HG03039 (cell line): ENCODE results near the gene SCGB3A2.
"Not testable (repeated sequence)": the region's sequence is repeated elsewhere in the genome, so short reads cannot be mapped to it uniquely, and the experiment has no call there.

ENCODE experiments used
- ATAC-seq: cut with Tn5 transposase; IDR thresholded peaks from one replicate; pipeline ENCODE4 v1.9.1; 2021; ENCODE audit warnings: mild to moderate bottlenecking, moderate library complexity; ENCODE audit not compliant: unreplicated experiment

SCGB3A2 gene

DNA sequence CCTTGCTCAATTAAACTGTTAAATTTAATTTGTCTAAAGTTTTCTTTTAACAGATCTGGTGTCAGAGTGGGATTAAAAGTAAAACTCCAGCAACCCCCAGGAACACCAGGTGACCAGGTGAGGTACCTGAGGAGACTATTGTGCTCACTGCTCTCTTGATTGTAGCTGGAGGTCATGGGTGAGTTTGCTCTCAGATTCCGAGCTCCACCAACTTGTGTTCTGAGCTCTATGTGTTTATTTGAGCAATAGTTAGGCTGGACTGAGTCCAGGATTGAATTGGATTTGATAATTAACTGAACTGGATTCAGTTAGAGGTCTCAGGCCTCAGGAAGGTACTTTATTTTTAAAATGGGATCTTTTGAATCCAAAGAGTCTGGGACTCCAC, 17.9 kb upstream of the SCGB3A2 start:
- ATAC-seq, result no peak

DNA sequence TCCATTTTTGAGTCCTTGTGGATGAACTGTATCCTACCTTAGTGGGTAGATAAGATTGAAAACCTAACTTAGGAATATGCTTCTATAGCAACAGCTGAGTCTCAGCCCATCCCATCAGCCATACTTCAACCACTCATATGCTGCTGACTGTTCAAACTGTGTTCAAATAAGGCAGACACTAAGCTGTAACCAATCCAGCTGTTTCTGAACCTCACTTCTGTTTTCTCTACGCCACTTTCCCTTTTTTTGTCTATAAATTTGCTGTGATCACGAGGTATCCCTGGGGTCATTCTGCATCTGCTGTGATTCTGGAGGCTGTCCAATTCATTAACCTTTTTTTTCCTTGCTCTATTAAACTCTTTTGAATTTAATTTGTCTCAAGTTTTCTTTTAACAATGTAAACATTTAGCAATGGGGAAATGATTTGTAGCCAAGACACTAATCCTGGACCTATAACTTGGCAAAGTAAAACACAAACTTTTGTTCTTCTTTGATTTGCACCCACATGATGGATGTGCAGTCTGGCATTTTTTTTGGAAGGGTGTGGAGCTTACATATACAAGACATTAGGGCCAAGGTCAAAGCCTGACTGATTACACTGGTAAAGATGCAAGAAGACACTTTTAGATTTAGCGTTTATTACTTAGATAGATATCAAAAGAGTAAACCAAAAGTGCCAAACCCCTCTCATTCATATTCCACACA, 14.9 kb upstream of the SCGB3A2 start:
- ATAC-seq, result no peak

DNA sequence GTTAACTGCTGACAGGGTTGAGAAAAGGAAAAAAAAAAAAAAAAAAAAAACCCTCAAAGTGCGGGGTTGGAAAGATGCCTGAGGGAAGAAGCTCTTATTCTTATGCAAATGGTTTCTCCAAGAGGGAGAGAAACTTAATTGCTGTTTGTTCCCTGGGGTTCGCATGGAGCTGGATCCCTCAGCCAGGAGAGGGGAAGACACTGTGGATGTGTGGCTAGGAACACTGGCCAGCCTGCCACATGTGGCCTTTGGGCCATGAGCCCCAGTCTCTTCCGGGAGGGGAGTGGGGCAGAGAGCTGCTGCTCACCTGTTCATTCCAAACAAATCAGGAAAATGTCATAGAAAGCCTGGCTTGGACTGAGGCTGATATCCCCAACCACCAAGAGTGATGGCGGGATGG, 9.4 kb upstream of the SCGB3A2 start:
- ATAC-seq, result no peak

DNA sequence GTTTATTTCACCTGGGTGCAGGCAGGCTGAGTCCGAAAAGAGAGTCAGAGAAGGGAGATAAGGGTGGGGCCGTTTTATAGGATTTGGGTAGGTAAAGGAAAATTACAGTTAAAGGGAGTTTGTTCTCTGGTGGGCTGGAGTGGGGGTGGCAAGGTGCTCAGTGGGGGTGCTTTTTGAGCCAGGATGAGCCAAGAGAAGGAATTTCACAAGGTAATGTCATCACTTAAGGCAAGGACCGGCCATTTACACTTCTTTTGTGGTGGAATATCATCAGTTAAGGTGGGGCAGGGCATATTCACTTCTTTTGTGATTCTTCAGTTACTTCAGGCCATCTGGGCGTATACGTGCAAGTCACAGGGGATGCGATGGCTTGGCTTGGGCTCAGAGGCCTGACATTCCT, 8.6 kb upstream of the SCGB3A2 start:
- not testable (repeated sequence) for ATAC-seq

DNA sequence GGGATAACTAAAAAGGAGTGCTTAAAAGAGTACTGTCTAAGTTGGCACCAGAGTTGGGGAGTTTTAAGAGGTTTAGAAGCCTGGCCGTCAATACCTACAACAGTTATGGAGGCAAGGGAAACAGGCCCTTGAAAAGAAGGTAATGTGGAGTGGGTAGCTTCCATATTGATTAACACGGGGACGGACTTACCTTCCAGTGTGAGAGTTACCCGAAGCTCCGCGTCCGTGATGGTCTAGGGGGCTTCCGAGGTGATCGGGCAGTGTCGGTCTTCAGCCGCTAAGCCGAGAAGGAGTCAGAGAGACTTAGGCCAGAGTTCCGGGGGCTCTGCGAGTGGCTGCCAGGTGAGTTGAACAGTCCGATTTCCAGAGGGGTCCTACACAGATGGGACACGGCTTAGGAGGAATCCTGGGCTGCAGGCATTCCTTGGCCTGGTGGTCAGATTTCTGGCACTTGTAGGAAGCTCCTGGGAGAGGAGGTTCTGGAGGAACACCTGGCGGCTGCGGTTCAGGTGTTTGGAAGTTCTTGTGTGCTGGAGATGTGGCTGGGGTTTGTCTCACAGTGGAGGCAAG, 6.4 kb upstream of the SCGB3A2 start:
- not testable (repeated sequence) for ATAC-seq

DNA sequence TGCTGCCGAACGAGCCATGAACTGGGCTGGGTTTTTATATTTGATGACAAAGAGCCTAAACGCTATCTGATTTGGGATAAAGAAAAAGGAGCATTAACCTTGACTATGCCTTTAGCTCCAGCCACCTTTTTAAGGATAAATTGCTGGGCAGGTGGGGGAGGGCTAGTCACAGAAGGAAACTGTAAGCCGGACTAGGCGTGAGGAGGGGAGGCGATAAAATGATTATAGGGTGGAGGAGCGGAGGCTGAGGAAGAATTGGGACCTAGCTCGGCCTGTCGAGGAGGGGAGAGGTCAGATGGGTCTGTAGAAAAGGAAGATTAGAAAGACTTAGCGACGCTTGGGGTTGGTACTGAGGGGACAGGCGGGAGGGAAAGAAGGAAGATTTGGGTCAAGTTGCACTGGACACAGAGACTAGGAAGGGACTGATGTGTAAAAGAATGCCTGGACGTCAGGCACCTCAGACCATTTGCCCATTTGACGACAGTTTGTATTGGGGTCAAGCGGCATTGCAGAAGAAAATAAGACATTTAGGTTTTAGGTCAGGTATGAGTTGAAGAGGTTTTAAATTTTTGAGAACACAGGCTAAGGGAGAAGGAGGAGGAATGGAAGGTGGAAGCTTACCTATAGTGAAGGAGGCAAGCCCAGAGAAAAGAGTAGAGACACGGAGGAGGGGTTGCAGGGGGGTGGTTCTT, 5.6 kb upstream of the SCGB3A2 start:
- ATAC-seq, result not testable (repeated sequence)

DNA sequence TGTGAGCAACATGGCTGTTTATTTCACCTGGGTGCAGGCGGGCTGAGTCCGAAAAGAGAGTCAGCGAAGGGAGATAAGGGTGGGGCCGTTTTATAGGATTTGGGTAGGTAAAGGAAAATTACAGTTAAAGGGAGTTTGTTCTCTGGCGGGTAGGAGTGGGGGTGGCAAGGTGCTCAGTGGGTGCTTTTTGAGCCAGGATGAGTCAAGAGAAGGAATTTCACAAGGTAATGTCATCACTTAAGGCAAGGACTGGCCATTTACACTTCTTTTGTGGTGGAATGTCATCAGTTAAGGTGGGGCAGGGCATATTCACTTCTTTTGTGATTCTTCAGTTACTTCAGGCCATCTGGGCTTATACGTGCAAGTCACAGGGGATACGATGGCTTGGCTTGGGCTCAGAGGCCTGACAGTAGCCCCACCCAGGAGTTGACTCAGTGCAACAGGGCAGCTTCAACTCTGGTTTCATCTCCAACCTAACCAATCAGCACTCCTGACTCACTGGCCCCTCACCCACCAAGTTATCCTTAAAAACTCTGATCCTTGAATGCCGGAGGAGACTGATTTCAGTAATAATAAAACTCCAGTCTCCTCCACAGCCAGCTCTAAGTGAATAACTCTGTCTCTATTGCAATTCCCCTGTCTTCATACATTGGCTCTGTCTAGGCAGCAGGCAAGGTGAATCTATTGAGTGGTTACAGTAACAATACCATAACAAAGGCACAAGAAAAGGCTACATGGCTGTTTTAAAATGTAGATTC, 4.2 kb upstream of the SCGB3A2 start:
- ATAC-seq, result not testable (repeated sequence)

DNA sequence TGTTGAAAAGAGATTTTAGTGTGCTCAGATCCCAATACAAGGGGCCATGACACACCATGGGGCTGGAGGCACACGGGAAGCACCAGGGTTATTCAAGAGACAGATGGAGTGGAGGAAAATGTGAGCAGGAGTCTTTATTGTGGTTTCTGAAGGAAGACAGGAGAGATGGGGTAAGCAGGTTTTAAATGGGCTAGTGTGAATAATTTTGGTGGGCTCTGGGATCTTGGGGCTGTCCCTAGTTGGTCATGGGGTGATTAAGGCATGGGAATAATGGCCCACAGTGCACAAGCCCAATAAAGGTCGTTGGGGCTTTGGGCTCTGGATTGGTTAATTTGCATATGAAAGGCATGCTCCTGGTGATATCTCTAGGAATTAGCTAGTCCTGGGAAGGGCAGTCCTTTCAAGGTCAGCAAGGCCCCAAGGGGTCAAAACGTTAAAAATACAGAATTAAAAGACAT, 3.6 kb upstream of the SCGB3A2 start:
- ATAC-seq, result no peak

DNA sequence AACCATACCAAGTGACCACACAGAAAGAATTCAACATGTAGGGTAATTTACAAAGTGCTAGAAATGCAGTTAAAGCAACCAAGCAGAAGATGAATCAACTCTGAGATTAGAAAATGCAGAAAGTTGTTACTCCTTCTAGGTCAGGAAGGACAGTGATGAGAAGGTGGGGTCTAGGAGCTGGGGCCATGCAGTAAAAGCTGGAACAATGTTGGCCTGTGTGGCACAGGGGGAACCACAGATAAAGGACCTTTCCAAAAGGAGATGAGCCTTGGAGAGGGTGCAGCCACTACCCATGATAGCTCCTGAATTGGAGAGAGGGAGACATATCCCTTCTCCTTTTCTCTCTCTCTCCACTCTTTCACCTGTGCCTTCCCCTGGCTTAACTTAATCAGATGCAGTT, 2.4 kb upstream of the SCGB3A2 start:
- no peak for ATAC-seq

DNA sequence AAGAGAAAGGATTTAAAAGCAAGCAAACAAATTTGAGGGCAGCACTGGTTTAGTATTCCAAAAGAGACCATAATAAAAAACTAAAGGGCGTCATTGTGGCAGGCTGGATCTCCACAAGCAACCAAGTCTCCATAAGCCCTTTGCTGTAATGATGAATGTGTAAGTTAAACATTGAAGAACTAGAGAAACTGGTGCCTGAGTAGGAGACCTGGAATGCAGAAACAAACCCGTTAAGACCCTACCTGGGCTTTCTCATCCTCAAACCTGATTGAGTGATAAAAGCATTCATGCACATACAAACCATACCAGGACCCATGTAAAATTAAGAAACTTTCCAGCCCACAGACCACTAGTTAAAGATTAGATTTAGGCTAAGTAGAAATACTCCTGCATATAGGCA, 1.9 kb upstream of the SCGB3A2 start:
- ATAC-seq, result no peak

DNA sequence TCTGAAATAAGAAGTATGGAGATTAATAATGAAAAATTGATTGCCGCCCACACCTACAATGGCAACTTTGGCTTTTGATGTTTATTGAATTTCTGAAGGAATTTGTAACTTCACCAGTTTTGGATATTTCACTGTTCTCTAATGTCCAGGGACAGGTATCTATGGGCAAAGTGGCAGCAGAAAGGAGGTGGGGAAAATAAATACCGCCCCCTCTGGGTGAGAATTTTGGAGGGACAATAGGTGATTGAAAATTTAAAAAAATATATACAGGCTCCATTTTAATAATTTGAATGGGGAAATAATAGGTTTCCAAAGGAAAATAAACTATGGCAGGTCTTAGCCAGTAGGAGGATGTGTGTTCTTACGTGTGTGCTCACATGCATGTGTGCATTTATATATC, 1.3 kb downstream of the SCGB3A2 start:
- no peak for ATAC-seq

DNA sequence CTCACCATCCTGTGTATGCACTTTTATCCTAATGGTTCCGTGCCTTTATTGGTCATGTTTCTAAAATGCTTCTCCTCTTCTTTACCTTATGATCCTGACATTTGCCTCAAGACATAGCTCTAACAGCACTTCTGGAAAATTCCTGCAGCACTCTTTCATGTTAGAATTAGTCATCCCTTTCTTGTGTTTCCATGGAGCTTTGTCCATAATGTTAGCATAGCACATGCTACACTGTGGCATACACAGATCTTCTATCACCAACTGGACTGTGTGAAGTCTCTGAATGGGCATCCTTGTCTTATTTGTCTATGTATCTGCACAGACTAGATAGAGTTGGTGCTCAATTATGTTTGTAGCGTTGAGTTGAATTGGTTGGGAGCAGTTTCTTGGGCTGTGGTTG, 2.0 kb downstream of the SCGB3A2 start:
- ATAC-seq, result no peak

DNA sequence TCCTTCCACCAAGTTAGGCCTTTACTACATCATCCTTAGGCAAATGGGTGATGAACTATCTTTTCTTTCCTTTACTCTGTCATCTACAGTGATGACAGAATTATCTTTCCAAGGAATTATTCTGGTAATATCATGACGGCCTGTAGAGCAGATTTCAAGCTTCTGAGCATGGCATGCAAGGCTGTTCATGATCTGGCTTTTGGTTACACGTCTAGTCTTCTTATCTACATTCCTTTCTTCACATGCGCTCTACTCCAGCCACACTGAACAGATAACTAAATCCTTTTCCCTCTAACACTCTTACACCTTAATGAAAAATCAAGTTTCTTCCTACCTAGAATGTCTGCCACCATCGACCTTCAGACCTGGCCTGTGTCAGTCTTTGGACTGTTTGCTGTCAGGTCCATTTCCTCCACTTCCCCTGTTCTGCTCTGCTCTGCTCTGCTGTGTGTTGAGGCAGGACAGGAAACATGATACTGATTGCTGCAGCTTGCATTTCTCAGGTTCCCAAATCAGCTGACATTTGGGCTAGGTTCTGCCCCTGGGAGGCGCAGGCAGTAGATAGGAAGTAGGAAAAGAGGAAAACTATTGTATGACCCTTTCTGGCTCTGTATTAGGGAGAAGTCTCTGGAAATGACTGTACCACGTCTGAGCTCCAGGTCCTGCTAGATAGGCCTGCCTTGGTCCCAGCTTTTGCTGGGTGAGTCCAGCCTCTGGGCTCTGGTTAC, 4.2 kb downstream of the SCGB3A2 start:
- no peak for ATAC-seq

DNA sequence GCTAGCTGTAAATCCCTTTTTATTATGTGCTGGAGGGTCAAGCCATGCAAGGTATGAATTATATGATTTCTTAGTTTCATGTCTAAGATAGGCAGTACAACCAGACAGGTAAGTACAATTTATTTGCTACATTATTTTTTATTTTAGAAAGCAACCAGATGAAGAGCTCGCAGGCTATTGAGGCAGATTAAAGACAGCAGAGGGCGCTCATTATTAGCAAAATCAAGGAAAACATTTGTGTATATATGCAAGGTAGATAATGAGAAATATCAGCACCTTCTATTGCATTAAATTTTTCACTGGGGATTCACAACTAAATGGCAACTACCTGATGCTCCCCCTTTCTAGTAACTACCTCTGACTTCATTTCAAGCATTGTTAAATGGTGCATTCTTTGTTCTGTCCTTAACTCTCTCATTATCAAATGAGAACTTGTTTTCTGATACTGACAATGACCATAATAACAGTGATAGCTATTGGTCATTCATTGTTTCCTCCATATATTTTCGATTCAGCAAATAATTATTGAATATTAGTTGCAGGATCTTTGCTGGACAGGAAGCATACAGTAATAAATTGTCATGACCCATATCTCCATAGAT, 8.6 kb downstream of the SCGB3A2 start:
- ATAC-seq, result no peak

DNA sequence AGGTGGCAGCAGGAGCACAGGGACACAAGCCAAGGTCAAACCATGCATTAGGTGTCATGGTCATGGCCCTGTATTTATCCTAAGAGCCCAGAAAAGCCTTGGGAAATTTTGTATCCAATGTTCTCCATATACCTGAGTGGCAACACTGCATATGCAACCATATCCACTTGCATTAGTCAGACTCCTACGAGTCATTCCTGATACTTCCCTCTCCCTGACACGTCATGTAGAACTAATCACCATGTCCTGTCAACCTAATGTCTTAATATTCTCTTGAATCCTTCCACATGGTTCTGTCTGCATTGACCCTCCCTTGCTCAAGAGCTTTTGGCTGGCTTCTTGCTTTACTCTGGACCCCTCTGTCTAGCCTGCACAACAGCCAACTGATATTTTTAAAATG, 9.4 kb downstream of the SCGB3A2 start:
- ATAC-seq, result no peak

DNA sequence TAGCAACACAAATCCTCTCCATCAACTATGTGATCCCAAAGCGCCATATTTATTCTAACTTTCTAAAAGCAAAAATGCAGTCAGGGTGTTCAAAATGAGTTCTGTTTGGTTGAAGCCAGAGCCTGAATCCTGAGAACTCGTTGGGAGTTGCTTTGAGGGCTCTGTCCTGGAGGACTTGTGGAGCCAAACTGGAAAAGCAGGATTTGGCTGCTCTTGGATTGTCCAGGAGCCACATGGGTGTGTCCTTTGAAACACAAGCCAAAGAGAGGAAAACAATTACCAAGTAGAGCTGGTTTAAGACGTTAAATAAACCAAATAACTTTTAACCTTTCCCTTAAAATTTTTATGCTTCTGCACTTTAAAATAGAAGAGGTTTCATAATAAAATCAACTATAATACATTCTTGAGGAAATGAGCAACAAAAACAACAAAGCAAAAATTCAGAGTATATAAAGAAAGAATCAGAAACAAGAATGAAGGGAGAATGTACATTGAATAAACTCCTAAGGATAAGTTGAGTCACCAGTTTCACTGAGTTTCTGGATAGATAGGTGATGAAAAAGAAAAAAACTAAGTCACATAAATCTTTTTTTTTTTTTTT, 14.3 kb downstream of the SCGB3A2 start:
- ATAC-seq, result no peak

DNA sequence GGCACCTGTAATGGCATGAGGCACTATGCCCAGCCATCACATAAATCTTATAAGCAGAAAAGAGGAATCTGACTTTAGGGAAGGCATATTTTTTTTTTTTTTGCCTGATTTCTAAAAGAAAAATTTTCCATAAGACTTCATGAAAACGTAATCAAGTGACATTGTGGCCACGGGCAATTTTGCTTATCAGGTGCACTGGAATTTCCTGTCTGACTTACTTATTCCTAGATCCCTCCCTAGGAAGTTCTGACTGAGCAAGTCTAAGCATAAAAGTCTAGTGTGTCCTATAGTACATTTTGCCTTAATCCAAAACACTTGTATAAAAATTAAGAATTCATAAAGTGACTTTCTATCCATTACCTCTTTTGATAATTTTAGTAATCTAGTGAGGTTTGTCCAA, 15.3 kb downstream of the SCGB3A2 start:
- ATAC-seq, result no peak

DNA sequence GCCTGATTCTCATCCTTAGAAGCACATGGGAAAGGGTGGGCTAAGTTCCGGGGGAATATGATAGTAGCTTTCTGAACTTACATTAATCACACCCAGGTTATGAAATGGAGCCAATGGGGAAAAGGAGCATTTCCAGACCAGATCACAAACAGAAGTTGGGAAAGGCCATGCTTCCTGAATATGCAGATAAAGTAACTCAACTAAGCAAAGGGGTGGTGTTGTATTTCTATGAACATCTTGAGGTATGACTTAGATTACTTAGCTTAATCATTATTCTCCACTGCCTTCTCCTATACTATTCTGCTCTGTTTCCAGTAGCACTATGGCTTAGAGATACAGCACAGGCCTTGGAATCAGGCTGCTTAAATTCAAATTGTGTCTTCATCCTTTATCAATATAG, 17.4 kb downstream of the SCGB3A2 start:
- ATAC-seq, result no peak

DNA sequence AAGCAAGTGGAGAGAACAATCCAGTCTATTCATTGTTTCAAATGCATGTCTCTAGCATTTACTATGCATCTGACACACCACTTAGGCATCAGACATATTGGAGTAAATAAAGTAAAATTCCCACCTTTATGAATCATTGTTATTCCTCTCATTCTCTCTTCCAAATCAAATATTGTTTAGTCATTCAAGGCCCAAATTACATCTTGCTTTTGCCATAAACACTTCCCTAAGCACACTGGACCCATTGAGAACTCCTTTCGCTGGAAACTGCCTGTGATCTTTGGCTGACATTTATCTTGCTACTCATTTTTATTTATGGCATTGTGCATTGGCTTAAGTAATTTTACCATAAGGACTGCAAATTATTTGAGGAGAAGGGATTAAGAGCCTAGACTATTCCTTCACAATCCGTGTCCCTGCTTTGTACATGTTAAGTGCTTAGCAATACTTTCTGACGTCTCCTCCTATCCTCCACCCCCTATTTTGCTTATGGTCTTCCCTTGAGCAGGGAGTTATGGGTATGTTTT, 20.4 kb downstream of the SCGB3A2 start:
- ATAC-seq, result no peak

DNA sequence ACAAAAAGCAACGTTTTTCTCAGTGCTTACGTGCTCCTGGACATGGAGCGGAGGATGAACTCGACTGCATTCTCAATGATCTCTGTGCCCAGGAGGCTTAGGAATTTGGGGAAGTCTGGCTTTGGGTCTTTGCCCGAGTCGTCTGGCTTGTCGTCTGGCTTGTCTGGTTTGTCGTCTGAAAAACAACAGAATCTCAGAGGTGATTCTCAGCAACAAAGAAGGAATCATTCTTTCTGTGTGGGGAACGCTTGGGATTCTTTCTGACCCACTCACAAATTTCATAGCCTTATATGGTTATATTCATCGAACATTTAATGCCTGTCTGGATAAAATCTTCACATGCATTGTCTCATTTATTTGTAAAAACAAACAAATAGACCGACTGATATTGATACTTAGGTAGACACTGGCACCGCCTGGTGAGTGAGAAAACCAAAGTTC, 23.1 kb downstream of the SCGB3A2 start:
- ATAC-seq, result no peak
